Frontal cortex (tissue), 4 donors: ENCODE results near the gene RASGEF1C. TPM values are rescaled to one million over a fixed set of nuclear protein-coding genes. Genes with fewer than 3 reads are reported as not detected.
A peak's percentile ranks its signal among the peaks of the same experiment; 100 is the strongest.
"Not testable (repeated sequence)": the region's sequence is repeated elsewhere in the genome, so short reads cannot be mapped to it uniquely, and the experiment has no call there.

Source experiments
- DNase-seq, 2 donors: peaks; one replicate each; pipeline ENCODE4 v3.0.0; 2012; ENCODE audit warnings: low spot score in 2 of 2
- FAIRE-seq: peaks from 2 replicates; lab custom pipeline; 2012; peaks lifted over from hg19 to GRCh38; lab: Jason Lieb, UNC
- total RNA-seq: library from RNA; depleted of rRNA; stranded (reverse); fragments of >200 nt; gene quantifications from one replicate; pipeline ENCODE4 v1.2.3, GENCODE V29; 2014
- donor health status: control.
- donor health status: control.
- donor health status: control.

RASGEF1C gene
- total RNA-seq, 1 donor from 2014 or later, result 17.9 TPM

DNA sequence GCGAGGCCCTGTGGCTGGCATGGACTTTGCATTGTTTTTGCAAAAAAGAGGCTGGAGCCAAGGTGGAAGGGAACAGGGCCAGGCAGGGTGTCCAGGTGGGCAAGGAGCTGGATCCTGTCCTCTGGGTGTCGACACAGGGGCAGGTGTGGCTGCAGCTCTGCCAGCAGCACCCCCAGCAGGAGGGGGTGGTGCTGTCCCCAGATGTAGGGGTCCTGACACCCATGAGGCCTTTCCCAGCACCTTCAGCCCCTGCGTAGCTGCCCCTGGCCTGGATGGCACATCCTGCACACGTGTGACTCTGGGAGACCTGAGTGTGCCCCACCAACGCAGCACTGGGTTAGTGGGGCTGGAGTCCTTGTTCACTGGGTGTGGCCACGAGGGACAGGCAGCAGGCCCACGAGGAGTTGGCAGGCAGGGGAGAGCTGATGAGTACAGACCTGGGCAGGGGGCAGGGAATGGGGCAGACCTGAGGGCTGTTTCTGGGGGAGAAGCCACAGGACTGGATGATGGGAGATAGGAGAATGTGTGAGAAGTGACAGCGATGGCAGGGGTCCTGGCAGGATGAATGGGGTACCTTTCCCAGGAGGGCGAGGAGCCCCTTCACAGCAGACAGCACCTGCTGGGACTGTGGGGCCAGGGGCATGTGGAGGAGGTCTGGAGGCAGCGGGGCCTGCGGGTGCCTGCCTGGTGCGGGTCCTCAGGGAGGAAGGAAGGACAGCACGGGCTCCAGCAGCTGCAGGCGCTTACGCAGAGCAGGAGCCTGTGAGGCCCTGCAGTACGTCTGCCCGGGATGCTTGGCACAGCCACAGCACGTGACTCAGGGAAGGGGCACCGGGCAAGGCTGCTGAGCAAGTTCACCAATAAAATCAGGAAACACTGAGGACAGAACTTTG, 3.6 kb upstream of the RASGEF1C start:
- FAIRE-seq (no peak), DNase-seq (no peak)

DNA sequence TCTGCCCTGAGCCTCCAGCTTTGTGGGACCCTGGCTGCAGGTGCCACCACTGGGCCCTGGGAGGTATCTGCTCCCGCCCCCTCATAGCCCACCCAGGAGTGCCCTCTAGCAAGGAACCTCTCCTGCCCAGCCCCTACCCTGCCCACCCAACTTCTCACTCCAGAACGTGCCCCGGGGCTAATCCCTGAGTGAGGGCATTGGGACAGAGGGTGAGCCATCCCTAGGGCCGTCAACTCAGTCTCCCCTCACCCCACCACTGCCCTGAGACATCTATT, 2.7 kb upstream of the RASGEF1C start:
- FAIRE-seq (no peak), DNase-seq (no peak)

DNA sequence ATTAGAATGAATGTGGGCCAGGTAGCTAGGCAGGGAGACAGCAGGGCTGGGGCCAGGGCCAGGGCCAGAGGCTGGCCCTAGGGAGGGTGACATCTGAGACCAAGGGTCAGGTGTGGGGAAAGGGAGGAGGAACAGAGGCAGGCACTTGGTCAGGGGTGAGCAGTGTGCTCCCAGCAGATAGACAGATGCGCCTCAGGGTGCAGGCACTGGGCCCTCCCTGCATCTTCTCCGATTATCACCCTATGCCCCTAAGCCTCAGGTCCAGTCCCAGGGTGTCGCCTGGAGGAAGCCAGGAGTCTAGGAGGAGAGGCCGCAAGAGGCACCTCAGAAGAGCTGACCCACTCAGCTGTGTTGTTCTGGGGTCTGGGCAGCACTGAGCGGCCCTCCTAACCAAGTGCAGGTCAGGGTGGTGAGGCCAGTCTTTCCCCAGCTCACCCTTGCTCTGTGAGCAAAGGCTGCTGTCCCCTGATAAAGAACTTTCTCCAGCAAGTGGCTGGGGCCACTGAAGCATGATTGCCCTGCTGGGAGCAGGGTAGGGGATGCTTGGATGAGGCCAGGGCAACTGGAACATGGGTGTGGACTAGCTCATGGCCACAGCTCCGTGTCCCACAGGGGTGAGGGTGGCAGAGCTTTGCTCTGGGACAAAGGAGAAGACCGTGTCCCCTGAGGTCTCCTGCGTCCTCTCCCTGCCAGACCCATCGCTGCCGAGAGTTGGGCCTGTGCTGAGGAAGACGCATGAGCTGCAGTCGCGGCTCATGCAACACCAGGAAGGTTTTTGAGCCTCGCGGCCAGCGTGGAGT, 2.1 kb upstream of the RASGEF1C start:
- no peak for FAIRE-seq
- no peak for DNase-seq

DNA sequence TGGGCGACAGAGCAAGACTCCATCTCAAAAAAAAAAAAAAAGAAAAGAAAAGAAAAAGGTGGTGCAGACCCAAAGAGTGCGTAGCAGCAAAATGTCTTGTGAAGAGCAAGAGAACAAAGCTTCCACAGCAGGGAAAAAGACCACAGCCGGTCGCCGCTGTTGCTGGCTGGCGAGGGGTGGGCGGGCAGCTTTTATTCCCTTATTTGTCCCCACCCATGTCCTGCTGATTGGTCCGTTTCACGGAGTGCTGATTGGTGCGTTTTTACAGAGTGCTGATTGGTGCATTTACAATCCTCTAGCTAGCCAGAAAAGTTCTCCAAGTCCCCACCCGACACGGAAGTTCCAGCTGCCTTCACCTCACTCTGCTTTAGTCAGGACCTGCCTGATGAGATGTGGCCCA, 1.1 kb upstream of the RASGEF1C start:
- FAIRE-seq, DNase-seq: not testable (repeated sequence)

DNA sequence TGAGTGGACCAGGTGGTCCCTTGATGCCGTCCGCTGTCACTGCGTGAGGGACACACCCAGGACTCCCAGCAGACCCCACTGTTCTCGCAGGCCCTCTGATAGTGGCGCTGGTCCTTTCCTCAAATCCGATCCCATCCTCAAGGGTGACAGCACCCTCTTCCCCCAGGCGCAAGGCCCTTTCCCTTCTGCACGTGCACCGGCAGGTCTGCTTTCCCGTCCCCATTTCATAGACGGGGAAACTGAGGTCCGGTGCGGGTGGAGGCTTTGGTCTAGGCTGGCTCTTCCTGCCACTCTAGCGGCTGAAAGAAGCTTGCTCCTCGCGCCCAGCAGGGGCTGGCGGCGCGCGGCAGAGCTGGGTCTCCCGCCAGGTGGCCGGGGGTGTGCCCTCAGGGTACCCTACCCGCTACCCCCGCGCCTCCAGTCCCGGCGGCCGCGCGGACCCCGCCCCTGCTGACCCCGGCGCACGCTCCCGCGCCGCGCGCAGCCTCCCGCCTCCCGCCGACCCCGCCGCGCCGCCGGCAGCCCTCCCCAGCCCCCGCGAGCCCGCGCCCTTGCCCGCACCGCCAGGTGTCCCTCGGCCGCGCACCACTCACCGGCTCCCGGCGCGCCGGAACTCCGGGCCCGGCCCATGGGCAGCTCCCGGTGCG, 453 bp downstream of the RASGEF1C start:
- DNase-seq (peak in 1 of 2 donors; percentile 39), FAIRE-seq (no peak)

DNA sequence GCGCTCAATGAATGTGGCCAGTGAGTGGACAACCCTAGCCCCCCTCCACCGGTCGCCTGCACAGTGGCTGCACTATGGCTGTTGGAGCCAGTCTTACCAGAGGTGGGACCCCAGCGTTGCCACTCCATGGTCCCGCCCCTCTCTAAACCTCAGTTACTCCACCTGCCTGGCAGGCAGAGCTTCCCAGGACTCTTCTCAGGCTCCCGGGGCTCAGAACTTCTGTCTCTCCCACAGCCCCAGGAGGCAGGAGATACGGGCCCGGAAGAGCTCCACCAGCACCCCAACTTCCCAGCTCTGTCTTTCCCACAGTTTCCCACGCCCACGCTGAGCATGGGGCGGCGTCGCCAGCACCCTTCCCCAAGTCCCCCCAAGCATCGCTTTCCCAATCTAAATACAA, 975 bp downstream of the RASGEF1C start:
- FAIRE-seq, result no peak
- no peak for DNase-seq

DNA sequence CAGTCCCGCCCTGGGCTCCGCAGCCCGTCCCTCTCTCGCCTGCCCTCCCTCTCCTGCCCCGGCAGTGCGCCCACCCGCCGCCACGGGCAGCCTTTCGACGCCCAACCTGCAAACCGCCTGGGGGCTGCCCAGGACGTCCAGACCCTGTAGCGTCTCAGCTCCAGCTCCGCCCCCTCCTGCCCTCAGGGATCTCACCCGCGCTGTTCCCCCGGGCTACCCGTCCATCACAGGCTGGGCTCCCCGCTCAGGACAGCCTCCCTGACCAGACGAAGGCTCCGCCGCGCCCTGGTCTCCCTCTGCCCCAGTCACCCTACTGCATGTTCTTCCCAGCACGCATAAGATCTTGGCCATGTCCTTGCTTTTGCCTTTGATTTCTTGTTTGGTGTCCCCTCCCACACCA, 1.4 kb downstream of the RASGEF1C start:
- DNase-seq (no peak), FAIRE-seq (no peak)

DNA sequence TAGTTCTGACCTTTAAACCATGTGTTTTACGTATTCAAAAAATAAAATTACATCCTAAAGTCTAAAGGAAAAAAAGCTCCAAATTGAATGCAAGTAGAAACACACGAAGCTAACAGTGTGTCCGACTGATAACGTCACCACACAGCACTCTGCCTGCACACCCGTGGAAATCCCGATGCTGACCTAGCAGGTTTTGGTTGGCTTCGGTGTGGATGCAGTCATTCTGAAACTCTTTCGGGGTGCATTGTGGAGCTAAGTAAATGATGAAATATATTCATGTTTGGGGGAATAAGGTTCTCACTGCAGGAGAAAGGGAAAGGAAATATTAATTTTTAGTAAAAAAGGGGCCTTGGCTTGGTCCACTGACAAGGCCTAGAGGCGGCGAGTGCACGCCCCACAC, 2.0 kb downstream of the RASGEF1C start:
- DNase-seq (no peak), FAIRE-seq (no peak)

DNA sequence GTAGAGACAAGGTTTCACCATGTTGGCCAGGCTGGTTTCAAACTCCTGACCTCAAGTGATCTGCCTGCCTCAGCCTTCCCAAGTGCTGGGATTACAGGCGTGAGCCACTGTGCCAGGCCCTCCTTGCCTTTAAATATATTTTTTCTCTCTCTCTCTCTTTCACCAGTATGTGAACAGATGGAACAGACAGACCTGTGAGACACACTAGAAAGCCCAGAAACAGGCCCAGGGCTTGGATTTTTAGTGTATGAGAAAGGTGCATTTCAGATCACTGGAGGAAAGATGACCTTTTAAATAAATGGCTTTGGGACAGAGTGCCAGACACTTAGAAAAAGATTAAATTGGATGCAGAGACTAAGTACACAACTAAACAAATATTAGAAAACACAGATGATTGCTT, 3.1 kb downstream of the RASGEF1C start:
- FAIRE-seq (no peak), DNase-seq (no peak)

DNA sequence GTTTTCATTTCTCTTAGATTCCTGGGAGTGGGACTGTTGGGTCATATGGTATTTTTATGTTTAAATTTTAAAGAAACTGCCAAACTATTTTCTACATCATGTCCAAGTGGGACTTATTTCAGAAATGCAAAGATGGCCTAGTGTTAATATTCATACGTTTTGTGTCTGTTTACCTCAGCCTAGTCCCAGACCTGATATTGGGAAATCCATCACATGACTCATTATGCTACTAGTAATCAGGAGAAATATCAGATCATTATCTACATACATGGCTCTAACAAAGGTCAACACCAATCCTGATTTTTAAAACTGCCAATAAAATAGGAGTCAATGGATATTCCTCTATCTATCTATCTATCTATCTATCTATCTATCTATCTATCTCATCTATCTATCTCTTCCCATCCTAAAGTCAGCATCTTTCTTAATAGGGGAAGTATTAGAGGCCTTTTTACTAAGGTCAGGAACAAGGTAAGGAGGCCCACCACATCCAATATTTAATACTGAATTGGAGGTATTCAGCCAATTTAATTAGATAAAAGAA, 4.7 kb downstream of the RASGEF1C start:
- FAIRE-seq, result no peak
- no peak for DNase-seq

DNA sequence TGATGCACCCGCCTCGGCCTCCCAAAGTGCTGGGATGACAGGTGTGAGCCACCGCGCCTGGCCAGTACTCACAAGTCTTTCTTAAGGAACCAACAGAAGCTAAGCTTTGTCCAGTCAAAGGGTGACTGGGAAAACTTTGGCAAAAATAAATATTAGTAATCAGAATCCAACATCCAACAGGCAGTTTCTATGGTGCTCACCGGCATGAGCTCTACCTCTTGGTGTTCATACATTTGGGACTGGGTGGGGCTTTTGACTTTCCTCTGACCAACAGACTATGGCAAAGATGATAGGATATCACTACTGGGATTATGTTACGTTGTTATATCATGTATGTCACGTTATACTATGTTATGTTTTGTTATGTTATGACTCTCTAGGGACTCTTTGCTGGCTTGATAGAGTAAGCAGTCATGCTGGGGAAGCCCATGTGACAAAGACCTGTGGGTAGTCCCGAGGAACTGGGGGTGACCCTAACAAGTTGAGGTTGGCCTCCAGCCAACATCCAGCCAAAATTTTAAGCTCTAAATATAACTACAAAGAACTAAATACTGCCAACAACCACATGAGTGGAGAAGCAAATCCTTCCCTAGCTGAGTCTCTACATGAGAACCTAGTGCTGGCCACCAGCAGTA, 6.0 kb downstream of the RASGEF1C start:
- FAIRE-seq (no peak), DNase-seq (no peak)

DNA sequence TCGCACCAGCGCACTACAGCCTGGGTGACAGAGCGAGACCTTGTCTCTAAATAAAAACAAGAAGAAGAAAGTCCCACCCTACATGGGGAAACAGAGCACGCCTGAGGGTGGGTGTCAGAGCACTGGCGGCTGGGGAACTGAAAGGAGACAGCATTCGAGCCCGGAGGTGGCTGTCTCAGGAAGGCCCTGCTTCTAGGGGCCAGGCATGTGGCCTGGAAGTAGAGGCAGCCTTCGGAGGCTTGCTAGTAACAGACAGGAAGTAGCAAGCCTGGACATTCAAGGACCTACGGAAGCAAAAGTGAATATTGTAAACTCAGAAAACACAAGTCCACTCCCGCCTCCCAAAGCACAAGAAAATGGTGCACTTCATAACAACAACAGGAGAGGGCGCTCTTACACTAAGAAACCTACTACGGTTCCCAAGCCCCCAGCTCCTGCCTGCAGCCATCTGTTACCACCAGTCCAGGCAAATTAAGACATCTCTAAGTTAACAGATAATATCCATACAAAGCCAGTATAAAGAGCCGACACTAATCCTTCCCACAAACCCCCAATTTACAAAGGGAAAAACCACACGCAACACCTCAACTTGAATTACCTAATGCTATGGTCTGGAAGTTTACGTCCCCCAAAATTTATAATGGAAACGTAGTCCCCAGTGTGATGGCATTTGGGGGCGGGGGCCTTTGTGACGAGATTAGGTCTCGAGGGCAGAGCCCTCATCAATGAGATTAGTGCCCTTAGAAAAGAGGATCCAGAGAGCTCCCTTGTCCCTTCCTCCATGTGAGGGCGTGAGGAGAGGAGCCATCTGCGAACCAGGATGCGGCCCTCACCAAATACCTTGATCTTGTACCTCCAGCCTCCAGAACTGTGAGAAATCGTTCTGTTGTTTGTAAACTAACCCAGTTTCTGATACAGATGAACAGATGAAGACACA, 7.7 kb downstream of the RASGEF1C start:
- FAIRE-seq (no peak), DNase-seq (no peak)

DNA sequence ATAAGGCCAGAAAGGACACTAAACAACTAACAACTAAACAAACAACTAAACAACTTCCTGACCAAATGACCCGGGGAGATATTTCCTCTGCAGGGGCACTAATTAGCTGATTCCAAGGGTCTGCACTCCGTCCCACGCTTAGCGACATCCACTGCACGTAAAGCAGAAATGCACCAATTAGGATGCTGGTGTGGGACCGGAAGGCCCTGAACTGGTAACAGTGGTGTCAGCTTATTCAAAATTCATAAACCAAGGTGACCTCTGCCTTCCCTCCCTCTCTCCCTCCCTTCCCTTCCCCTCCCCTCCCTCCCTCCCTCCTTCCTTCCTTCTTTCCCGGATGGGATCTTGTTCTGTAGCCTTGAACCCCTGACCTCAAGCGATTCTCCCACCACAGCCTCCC, 9.6 kb downstream of the RASGEF1C start:
- FAIRE-seq, result no peak
- DNase-seq, result no peak

DNA sequence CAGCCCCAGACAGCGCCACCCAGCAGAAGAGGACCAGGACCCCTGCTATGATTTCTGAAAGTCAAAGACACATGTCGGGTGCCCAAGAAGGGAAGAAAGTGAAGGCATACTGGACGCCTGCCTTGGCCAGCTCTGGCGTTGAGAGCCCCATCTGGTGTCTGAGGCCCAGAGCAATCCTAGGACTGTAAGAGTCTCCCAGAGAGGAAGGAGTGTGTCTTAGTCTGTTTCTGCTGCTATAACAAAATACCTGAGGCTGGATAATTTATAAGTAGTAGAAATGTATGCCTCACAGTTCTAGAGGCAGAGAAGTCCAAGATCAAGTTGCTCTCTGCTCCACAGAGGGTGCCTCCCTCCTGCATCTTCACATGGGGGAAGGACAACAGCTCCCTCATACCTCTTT, 10.8 kb downstream of the RASGEF1C start:
- FAIRE-seq (no peak), DNase-seq (no peak)

DNA sequence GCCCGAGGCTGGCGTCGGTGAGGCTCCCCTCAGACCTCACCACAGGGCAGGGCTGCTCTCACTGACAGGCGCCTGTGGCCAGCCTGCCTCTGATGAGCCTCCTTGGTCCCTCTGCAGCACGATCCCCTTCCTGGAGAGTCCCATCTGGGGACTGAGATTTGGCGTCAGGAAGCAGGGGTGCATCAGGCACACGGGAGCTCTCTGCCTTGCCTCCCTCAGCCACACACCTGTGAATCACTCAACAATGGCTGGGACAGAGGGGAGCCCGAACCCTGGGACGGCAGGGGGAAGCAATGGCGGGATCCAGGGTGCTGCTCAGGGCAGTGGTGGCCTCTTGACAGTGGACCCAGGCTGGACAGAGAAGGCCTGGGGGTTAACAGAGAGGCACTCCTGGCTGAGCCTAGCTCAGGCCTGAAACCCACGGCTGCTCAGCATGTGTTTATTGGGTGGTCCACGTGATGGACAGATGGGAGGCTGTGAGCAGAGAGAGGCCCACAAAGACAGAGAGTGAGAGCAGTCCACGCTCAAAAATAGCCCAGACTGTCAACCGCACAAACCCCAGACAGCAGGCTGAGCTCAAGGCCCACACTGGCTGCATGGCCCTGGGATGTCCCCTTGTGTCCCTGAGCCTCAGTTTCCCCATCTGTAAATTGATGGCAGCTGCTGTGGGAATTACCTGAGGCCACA, 11.9 kb downstream of the RASGEF1C start:
- FAIRE-seq (no peak), DNase-seq (no peak)

DNA sequence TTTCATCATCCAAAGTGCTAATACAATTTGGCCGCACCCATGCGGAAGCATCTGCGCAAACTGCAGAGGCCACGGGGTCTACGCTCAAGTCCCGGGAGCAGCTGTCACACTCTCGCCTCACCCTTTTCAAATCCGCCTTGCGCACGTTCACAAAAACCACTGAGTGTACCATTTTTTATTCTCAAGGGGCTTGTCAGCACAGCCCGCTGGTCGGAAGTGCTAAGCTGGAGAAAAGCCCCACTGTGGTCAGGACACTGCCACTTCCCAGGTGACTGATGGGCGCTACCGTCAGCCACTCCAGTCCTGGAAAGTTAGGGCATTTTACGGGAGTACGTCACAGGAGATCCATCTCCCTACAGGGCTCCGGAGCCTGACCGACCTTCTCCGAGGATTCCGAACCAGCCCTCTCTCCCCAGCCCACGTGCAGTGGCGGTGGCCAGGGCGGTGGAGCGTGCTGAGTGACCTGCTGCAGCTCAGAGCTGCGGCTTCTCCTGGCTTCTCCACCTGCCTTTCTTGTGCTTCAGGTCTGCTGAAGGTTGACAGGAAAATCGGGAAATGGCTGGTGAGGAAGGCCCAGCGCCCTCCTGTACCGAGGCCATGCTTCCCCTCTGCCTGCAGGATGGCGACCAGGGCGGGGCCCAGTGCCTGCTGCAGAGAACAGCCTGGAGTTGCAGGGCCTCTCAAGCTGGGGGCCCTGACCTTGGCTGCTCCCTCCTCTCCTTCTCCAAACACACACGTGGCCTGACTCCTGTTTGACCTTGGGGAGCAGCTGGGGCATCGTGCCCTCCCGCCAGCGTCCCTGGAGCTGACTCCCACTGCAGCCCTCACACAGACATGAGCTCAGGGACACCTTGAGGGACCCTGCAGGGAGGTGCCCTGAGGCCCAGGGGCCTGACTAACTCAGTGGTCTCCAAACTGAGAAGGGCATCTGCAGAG, 14.3 kb downstream of the RASGEF1C start:
- DNase-seq, result no peak
- FAIRE-seq, result no peak

DNA sequence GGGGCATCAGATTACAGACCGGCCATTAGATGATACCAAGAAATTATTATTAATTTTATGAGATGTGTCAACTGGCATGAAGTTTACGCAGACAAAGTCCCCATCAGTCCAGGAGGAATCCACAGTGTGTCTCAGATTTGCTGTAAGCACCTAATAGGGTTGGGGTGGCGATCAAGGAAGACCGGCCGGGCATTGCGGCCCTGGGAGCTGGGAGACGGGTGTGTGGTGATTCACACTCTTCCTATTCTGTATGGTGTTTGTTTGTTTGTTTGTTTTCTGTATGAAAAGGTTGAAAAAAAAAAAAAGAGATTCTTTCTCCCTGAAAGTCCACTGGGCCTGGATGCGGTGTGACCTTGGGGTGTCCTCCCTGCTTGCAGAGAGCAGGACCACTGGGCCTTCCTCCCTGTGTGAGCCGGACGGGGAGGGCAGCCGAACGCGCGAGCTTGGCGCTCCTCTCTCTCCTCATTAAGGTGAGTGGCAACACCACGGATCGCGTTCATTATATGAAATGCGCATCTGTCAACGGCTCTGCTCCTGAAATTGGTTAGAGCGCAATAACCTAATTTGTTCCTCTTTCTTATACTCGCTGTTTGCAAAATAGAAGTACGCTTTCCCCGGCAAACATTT, 15.1 kb downstream of the RASGEF1C start:
- FAIRE-seq, result no peak

More for the DNA sequence above, 15.1 kb downstream of the RASGEF1C start:
- no peak for DNase-seq
